Upper lobe of right lung (tissue), 1 donor: ENCODE measurements around the gene SCGN. TPM values are rescaled to one million over a fixed set of nuclear protein-coding genes. Genes with fewer than 3 reads are reported as not detected.

Source experiments
- ATAC-seq: fragments of 200-7000 bp; cut with Tn5 transposase; one replicate; pipeline ENCODE4 v1.9.1; 2020; ENCODE audit warnings: mild to moderate bottlenecking, moderate library complexity
- DNase-seq: peaks from one replicate; pipeline ENCODE4 v3.0.0-alpha.2; 2020
- H3K27ac ChIP-seq: fragments of 200-600 bp; one replicate; pipeline ENCODE4 v1.8.0; 2022
- H3K27me3 ChIP-seq: fragments of 200-600 bp; one replicate; pipeline ENCODE4 v1.8.0; 2022; ENCODE audit warnings: mild to moderate bottlenecking
- H3K36me3 ChIP-seq: fragments of 200-600 bp; one replicate; pipeline ENCODE4 v1.8.0; 2022
- H3K4me1 ChIP-seq: fragments of 200-600 bp; one replicate; pipeline ENCODE4 v1.8.0; 2022
- H3K4me3 ChIP-seq: fragments of 200-600 bp; one replicate; pipeline ENCODE4 v1.8.0; 2022; ENCODE audit warnings: mild to moderate bottlenecking
- H3K9me3 ChIP-seq: fragments of 200-600 bp; one replicate; pipeline ENCODE4 v1.8.0; 2022
- CTCF ChIP-seq: fragments of 200-600 bp; IDR thresholded peaks from one replicate; pipeline ENCODE4 v1.8.0; 2022; ENCODE audit warnings: antibody characterized with exemption
- intact Hi-C: fragments of 100-400 bp; cut with DNase I; formaldehyde crosslinking; loops from one replicate; pipeline ENCODE4 v1.11.0; 2022
- long read RNA-seq: library from polyadenylated mRNA; unstranded; transcript quantifications from one replicate; pipeline ENCODE4 v2.0.0, GENCODE V29; 2021
- total RNA-seq: library from RNA; stranded (reverse); fragmentation: NEBNext Ultra II Directional; extraction: Animal tissue kit (Norgen Biotek cat#: 25700); gene quantifications from one replicate; pipeline ENCODE4 v1.2.1, GENCODE V29; 2021
- donor health status: DM: no; HTN: yes; CAD: no; lungs with severe emphysema.

Gene SCGN
- total RNA-seq: not detected
- long read RNA-seq: 0 reads

- no peaks in the 10 kb centered on the region for H3K36me3 ChIP-seq
- ATAC-seq: peak; percentile 85
- DNase-seq: peak; percentile 77
- peak within 1 kb of the TSS; percentile 4 for H3K4me3 ChIP-seq
- no peaks in the 10 kb centered on the region for H3K4me1 ChIP-seq
- H3K27me3 ChIP-seq: peaks cover 36% of the 10 kb centered on the region
- intact Hi-C loops: no loop called here
- H3K27ac ChIP-seq: no peak within 1 kb of the TSS
- H3K9me3 ChIP-seq: no peaks in the 10 kb centered on the region
- no peak for TF ChIP-seq CTCF
Observed at GRCh38 chr6:25652007-25652515, at the start of gene SCGN. TSS of gene SCGN (plus strand) at chr6:25652215. CDS start at chr6:25652404, 189 bp downstream.

- Histone ChIP-seq H3K9me3 (no peaks in the 10 kb centered on the region), H3K36me3 (peaks cover 25% of the 10 kb centered on the region), H3K27ac (no peak overlapping the region), H3K4me1 (no peaks in the 10 kb centered on the region), H3K4me3 (no peak overlapping the region), H3K27me3 (no peaks in the 10 kb centered on the region)
- no peak for DNase-seq
- ATAC-seq: no peak
- TF ChIP-seq CTCF: peak; percentile 9
- intact Hi-C loops: no loop called here
Observed at GRCh38 chr6:25602674-25602982, 49.4 kb upstream of the SCGN start.

GRCh38 chr6:25603251-25603650 is 48.8 kb upstream of the SCGN start:
- Histone ChIP-seq H3K4me3 (no peak overlapping the region), H3K4me1 (no peaks in the 10 kb centered on the region), H3K9me3 (no peaks in the 10 kb centered on the region), H3K27me3 (no peaks in the 10 kb centered on the region), H3K36me3 (peaks cover 28% of the 10 kb centered on the region), H3K27ac (no peak overlapping the region)
- no peak for TF ChIP-seq CTCF
- ATAC-seq (no peak), DNase-seq (no peak)
- intact Hi-C loops: no loop called here

- TF ChIP-seq CTCF: no peak
- Histone ChIP-seq H3K9me3 (no peaks in the 10 kb centered on the region), H3K4me3 (no peak overlapping the region), H3K27ac (no peak overlapping the region), H3K27me3 (no peaks in the 10 kb centered on the region), H3K4me1 (no peaks in the 10 kb centered on the region), H3K36me3 (peaks cover 31% of the 10 kb centered on the region)
- intact Hi-C loops: no loop called here
- DNase-seq (no peak), ATAC-seq (no peak)
Observed at GRCh38 chr6:25606151-25606550, 45.9 kb upstream of the SCGN start.

GRCh38 chr6:25608558-25609174 is 43.3 kb upstream of the SCGN start:
- Histone ChIP-seq H3K27ac (no peak overlapping the region), H3K4me1 (no peaks in the 10 kb centered on the region), H3K36me3 (peaks cover 41% of the 10 kb centered on the region), H3K9me3 (no peaks in the 10 kb centered on the region), H3K27me3 (no peaks in the 10 kb centered on the region), H3K4me3 (no peak overlapping the region)
- TF ChIP-seq CTCF: no peak
- intact Hi-C loops: no loop called here
- ATAC-seq: no peak
- DNase-seq: no peak

GRCh38 chr6:25612666-25613065 is 39.3 kb upstream of the SCGN start:
- peaks cover 35% of the 10 kb centered on the region for H3K36me3 ChIP-seq
- TF ChIP-seq CTCF: no peak
- no peaks in the 10 kb centered on the region for H3K9me3 ChIP-seq
- no peaks in the 10 kb centered on the region for H3K27me3 ChIP-seq
- no peak overlapping the region for H3K4me3 ChIP-seq
- DNase-seq (no peak), ATAC-seq (no peak)
- no peak overlapping the region for H3K27ac ChIP-seq
- H3K4me1 ChIP-seq: no peaks in the 10 kb centered on the region
- intact Hi-C loops: no loop called here
